Endothelial cell of hepatic sinusoid (primary cell): ENCODE measurements around the gene OTOS.

ENCODE experiments used
- in situ Hi-C: cut with HindIII; loops from 2 replicates; pipeline ENCODE4 v1.10.0; 2017; ENCODE audit warnings: low sequenced_read_pairs

Gene OTOS

DNA sequence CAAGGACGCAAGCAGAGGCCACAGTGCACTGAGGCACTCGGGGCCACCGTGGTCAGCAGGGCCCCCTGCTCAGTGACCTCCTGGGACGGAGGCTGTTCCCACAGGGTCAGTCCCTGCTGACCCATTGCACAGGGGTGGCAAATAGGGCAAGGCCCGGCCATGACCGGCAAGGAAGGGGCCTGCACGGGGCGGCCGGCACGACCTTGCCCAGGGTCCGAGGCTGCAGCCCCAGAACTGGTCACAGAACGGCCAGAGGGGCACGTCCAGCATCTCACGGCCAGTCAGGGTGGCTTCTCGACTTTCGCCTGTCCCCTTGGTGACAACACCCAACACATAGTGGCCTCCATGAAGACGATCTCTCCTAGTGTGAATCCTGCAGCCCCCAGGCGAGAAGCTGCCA lies 27.6 kb upstream of the OTOS start:
- in situ Hi-C loops: no loop called here

DNA sequence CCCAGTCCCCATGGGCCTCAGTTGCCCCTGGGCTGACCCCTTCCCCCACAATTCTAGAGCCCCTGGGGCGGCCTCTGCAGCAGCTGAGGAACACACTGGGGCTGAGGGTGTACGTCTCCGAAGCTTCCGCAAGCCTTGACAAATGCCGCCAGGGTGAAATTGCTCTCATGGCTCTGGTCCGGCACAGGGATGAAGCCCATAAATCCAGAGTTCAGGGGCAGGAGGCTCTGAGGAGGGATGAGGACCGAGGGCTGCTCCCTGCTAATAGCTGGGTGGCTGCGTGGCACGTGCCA lies 27.1 kb upstream of the OTOS start:
- in situ Hi-C loops: no loop called here

DNA sequence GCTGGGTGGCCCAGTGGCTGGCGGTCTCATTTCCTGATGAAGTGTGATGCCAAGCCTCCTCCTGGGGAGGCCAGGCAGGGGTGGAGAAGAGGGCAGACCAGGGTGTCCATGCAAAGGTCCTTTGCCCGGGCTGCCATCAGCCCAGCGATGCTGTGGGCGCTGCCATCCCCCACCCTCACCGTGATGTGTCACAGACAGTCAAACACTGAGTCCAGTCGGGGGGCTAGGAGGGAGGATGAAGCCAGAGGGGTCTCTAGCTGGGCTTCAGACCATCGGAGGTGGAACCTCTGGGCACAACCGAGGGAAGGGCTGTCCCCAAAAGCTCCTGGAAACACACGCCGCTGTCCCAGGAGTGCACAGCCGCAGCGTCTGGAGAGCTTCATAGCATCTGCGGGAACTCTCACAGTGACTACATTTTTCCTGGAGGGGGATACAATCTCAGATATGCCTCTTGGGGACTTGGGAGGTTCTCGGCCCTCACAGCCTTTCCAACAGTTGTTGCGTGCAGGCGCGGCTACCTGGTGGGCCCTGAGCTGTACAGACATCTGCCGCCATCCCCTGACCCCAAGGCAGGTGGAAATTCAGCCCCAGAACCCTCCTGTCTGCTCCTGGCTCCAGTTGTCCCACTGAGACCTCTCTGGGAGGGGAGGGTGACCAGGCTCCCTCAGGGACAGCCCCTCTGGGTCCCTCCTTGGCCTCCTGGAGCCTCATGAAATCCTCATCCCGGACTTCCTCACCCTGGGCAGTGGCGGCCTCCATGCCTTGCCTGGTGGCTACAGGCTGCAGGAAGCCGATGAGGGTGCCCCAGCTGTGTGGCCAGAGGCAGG lies 26.5 kb upstream of the OTOS start:
- in situ Hi-C loops: no loop called here

DNA sequence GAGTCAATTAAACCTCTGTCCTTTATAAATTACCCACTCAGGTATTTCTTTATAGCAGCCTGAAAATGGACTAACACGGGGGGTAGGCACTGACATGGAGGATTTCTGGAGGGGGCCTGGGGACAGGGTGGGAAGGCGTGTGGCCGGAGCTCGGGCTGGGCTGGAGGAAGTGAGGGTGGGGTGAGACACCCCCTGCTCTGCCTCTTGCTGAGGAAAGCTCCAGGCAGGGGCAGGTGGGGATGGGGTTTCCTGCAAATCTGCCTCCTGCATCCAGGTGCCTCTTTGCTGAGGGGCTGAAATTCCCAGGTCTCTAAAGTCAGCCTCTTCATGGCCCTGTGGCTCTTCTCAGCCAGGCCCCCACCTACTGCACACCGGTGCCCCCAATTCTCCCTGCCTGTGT lies 25.7 kb upstream of the OTOS start:
- in situ Hi-C loops: no loop called here

DNA sequence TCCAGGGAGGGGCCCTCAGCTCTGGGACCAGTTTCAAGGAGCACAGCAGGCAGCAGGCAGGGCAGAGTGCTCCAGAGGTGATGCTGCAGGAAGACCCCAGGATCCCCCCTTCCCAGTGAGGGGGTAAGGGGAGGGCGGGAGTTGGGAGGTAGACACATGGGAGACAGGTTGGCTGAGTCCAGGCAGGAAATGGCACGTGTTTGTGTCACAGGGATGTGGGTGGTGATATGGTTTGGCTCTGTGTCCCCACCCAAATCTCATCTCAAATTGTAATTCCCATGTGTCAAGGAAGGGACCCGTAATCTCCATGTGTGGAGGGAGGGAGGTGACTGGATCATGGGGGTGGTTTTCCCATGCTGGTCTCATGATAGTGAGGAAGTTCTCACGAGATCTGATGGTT lies 25.2 kb upstream of the OTOS start:
- in situ Hi-C loops: no loop called here

DNA sequence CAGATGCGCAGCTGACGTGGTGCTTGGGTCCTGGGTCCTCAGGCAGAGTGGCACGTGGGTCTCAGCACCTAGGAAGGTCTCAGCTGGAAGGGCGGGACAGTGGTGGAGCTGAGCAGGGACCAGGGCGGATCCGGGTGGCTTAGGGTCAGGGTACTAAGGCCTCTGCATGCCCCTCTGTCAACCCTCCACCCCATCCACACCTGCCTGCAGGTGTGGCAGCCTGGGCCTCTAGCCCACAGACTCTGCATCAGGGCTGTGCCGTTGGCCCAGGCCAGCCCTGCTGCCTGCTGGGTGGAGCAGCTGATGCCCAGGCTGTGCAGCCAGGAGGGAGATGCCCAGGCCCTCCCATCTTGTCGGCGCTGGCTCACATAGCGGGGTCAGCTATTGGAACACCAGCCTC lies 24.6 kb upstream of the OTOS start:
- in situ Hi-C loops: no loop called here

DNA sequence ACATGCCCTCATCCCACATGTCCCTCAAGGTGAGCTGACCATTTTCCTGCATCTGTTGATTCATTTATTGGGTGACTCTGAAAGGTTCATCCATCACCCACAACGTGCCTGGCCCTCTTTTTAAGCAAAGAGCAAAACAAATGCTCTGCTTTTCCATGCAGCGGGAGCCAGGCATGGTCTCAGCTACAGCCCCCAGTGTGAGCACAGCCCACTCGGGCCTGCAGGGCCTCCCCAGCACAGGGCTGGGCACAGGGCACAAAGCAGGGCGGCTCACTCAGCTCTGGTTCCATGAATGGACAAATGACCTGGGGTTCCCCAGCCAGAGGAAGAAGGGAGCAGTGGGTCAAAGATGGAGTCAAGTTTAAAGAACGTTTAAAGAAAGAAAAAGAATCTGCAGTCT lies 24.1 kb upstream of the OTOS start:
- in situ Hi-C loops: no loop called here

DNA sequence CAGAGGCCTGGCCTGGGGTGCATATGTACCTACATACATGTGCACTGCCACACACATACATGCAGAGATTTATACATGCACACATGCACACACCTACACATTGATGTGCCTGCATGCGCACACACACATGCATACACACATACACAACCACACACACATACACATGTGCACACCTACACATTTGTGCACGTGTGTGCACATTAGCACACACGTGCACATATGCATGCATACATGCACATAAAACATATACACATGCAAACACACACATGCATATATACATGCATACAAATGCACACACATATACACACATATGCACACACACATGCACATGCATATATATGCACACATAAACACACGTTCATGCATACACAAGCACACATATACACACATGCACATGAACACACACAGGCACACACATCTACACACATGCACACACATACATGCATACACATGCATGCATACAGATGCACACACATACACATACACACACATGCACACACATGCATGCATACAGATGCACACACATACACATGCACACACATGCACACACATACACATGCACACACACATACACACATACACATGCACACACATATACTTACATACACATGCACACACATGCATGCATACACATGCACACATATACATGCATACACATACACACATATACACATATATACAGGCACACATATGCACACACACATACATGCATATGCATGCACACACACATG lies 23.6 kb upstream of the OTOS start:
- in situ Hi-C loops: no loop called here

DNA sequence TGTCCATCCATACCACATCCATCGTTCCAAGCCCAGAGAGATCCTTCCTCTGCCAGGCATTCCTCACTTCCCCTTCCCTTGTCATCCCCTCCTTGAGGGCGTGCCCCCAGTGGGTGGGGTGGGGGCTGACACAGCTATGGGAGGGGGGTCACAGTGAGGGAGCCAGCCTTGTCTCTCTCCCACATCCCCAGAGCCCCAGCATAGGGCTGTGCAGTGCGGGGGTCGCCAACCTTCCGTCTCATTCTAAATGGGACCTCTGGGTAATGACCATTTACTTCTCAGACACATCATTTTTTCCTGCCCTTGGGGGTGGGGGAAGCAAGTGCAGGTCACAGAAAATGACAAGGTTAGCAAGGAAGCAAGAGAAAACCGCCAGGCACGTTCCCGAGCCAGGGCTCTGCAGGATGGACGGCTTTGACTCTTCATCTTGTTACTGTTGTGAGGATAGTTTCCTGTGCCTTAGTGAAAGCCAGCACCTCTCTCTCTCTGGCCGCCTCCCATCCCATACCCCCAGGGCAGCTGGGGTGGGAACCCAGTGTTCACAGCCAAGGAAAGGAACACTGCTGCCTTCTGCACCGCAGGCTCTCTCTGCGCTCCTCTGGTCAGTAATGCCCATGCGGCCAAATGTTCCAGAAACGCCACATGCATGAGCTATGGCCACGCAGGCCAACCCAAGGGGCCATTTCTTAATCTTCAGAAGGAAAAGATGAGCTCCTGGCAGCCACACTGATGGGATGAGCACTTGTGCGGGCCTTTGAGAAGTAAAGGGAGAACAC lies 22.7 kb upstream of the OTOS start:
- in situ Hi-C loops: no loop called here

DNA sequence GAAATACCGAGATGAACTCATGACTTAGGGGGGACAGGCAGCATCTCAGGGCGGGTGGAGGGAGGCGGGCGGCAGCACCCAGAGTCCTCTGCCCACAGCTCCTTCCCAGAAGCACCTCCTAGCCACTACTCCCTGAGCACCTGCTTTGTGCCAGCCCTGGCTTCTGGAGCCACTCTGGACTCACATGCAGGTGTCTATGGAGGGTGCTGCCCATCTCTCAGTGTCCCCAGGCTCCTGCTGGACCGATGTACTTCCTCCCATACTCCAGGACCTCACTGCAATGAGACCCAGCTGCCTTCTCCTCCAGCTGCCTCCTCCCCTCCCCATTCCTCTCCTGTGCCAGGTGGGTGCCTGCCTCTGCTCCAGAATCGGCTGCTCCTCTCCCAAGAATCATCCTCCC lies 22.1 kb upstream of the OTOS start:
- in situ Hi-C loops: no loop called here

DNA sequence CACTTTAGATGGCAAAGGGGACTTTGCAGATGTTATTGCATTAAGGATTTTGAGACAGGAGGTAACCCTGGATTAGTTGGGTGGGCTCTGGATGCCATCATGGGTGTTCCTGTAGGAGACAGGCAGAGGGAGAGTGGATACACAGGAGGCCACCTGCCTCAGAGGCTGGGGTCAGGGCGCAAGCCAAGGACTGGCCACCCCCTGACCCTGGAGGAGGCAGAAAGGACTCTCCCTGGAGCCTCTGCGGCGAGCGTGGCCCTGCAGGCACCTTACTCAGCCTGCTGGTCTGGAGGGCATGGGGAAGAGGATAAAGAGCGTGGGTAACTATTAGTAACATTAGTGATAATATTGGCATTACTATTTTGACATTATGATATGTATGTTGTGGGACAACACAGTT lies 21.6 kb upstream of the OTOS start:
- in situ Hi-C loops: no loop called here

DNA sequence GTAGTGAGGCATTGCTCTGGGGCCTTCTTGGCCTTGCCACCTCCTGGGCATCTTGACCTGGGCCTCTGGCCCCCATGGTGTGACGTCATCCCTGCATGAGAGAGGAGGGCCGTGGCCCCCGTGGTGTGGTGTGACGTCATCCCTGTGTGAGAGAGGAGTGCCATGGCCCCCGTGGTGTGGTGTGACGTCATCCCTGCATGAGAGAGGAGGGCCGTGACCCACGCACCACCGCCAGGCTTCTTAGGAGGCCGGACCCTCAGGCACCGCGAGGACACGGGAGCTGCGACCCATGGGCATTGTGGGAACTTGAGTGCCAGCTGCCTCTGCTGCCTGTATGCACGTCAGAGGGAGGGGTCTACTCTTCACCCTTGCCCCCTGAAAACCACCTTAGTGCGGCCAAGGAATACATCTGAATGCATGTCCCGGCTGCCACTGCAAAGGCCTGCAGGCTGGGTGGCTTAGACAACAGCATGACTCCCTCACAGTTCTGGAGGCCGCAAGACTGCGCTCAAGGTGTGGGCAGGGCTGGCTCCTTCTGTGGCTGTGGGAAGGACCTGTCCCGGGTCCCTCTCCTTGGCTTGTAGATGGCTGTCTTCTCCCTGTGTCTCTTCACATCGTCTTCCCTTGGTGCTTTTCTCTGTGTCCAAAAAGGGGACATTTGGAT lies 20.8 kb upstream of the OTOS start:
- in situ Hi-C loops: no loop called here

DNA sequence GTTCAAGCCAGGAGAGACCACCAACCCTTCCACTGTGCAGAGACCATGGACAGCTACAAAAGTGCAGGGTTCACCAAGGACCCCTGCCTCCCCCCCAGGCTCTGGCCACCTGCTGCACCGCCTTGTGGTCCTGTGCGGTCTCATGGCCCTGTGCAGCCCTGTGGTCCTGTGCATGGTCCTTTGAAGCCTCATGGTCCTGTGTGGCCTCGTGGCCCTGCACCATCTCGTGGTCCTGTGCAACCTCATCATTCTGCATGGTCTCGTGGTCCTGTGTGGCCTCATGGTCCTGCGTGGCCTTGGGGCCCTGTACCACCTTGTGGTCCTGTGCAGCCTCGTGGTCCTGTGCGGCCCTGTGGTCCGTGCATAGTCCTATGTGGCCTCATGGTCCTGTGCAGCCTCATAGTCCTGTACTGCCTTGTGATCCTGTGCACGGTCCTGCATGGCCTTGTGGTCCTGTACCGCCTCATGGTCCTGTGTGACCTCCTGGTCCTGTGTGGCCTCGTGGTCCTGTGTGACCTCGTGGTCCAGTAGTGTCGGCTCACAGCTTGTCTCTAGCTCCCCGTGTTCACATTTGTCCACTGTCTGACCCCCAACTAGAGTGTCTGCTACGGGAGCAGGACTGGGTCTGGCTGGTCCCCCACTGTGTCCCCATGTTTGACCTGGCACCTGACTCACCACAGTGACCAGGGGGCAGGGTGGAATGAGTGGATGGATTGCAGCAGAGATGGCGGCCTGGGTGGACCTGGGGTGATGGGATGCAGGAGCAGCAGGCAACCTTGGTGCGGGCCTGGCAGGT lies 20.0 kb upstream of the OTOS start:
- in situ Hi-C loops: no loop called here

DNA sequence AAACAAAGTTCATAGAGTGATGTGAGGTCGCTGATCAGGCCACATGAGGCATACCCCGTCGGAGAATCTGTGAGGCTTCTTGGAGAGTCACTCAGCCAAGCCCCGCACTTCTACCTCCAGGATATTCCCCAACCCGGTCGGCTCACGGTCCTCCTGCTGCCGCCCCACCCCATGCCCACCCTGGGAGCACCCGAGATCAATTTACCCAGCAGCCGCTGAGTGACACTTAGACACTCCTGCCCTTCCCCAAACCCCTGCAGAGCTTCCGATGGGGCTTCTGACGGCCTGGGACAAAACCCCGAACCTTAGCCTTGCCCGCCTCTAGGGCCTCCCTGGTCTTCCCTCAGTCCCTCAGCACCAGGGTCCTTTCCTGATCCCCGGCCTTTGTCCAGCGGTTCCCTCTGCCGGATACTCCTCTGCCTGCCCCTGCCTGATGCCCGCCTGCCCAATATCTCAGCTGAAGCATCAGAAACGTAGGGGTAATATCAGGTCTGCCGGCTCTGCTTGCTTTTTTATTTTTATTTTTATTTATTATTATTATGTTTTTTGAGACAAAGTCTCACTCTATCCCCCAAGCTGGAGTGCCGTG lies 18.9 kb upstream of the OTOS start:
- in situ Hi-C loops: no loop called here

DNA sequence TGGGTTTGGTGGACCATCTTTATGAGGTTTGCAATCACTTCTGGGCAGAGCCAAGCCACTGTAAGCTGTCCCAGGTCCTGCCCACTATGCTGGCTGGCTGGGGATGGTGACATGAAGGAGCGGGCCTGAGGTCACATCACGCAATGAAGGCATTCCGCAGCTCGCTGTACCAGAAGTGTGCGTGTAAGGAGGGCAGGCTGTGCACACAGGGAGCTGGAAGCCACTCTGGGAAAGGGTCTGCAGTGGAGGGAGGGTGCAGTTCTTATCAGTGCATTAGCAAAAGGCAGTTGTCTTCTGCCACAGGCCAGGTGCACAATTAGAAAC lies 16.7 kb upstream of the OTOS start:
- in situ Hi-C loops: no loop called here

DNA sequence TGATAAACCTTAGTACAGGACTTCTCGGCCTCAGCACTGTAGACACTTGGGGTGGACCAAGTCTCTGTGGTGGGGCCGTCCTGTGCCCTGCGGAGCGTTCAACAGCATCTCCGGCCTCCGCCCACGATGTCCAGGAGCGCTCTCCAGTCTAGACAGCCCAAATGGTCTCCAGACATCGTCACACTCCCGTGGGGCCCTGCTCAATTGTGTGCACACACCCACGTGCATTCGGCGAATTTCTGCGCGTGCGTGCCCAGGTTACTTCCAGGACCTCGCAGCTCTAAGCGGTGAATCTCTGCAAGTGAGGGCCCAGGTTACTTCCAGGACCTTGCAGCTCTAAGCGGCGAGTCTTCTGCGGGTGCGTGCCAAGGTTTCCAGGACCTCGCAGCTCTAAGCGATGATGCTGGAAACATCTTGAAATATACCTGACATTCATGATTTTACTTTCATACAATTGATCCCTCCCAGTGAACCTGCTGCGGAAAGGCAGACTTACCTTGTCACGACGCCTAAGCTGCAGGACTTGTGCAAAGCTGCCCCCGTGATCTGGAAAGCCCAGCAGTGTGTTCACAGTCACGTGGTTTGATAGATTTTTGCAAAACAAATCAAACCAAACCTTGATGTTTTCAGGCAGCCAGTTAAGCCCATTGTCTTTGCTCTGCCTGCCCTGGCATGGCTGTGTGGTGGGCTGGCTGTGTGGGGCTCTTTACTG lies 16.1 kb upstream of the OTOS start:
- in situ Hi-C loops: no loop called here

DNA sequence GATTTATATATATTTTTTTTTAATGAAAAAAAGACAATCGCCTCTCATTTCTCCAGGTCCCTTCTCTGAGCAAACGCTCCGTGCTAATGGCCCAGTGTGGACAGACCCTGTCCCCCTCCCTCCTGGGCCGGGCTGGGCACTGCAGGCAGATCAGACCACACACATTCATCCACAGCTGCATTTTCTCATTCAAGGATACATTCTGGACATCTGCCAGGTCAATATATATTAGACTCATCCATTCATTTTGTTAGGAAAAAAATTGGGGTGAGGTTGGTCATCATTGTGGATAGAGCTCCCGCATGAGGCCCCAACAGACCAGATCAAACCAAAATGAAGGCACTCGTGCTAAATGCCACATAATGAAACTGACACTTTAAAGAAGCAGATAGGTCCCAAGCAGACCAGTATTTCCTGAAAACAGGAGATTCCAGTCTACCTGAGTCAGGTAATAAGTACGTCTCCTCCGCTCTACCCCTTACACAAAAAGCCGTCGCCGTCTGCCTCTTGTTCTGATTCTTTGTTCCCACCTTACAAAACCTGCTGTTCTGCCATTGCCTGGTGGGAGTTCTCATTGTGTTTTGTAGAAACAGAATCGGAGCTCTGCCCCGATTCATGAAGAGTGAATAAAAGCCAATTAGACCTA lies 15.4 kb upstream of the OTOS start:
- in situ Hi-C loops: no loop called here

DNA sequence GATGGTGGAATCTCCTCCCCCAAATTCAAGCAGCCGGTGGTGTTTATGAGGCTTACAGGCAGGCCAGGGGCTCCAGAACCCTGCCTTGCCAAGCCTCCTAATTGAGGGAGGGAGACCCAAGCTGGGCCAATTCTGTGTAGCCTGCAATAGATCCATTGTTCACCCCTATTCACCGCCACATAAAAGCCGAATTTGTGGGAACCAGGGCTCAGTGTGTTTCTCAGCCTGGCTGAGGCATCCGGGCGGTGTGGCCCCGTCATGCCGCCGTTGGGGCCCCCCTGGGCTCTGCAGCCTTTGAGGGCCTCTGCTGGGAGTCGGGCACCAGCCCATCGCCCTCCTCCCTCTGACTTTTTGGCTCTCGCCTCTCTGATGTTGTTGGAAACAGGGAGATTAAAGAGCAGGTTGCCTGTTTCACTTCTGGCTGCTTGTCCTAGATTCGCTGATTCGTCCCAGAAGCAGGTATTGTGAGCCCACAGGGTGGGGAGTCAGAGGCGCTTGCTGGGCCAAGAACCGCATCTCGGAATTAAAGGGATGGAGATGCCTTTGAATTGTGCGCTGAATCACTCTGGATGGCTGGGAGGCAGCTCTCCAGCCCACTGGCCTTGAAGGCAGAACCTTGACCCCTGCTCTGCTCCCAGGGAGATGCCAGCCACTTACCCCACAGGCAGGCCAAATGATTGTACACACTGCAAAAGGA lies 14.7 kb upstream of the OTOS start:
- in situ Hi-C loops: no loop called here

DNA sequence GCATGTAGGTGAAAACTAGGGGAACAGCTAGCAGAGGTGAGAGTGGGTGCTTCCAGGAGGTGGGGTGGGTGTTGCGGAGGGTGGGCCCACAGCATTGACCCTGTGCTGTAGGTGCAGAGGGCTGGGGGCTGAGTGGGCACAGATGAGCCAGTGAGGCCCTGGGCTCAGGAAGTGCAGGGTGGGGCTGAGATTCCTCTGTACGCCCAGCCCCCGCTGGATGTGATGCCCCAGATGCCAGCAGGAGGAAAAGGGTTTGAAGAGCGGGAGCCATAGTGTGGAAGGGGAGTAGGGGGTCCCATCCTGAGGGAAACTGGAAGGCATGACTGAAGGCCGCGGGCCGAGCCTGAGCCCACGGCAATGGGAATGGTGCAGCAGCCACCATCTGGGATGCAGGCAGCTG lies 14.1 kb upstream of the OTOS start:
- in situ Hi-C loops: no loop called here
